Omental fat pad (tissue), 4 donors: ENCODE data around the gene EEPD1. TPM values are rescaled to one million over a fixed set of nuclear protein-coding genes. Genes with fewer than 3 reads are reported as not detected.
A peak's percentile ranks its signal among the peaks of the same experiment; 100 is the strongest.

Experiments
- ATAC-seq: fragments of 150-250 bp; one replicate; pipeline ENCODE4 v1.9.1; 2016; ENCODE audit warnings: mild to moderate bottlenecking, moderate library complexity; ENCODE audit not compliant: low FRiP score
- DNase-seq: peaks from one replicate; pipeline ENCODE4 v3.0.0-alpha.2; 2019; ENCODE audit warnings: low spot score
- CTCF ChIP-seq, 3 donors: fragments of 450-650 bp; IDR thresholded peaks; one replicate each; pipeline ENCODE4 v1.5.1; 2016 to 2017; ENCODE audit warnings: antibody characterized with exemption in 3 of 3, mild to moderate bottlenecking in 3 of 3, moderate library complexity in 2 of 3
- total RNA-seq, 4 donors: library from RNA; depleted of rRNA; stranded (reverse); fragments of >200 nt; gene quantifications; one replicate each; pipeline ENCODE4 v1.1.0, GENCODE V29; 2016

The EEPD1 gene
- total RNA-seq, 4 donors from 2014 or later, result 6.5 to 23.0 (median 20.1) TPM

GRCh38 chr7:36279200-36279925, 126.3 kb downstream of the EEPD1 start:
- no peak for ATAC-seq
- no peak for TF ChIP-seq CTCF (IDR thresholded peaks at IDR 0.05)
- peak; percentile 14 for DNase-seq

GRCh38 chr7:36279926-36280315, 126.9 kb downstream of the EEPD1 start:
- DNase-seq (no peak), ATAC-seq (no peak)
- TF ChIP-seq CTCF (IDR thresholded peaks at IDR 0.05), result no peak

GRCh38 chr7:36280840-36281812, 128.1 kb downstream of the EEPD1 start:
- ATAC-seq (peak; percentile 91), DNase-seq (peak; percentile 50)
- no peak for TF ChIP-seq CTCF (IDR thresholded peaks at IDR 0.05)

GRCh38 chr7:36281945-36282717, 129.1 kb downstream of the EEPD1 start:
- ATAC-seq (no peak), DNase-seq (no peak)
- TF ChIP-seq CTCF (IDR thresholded peaks at IDR 0.05), result no peak

GRCh38 chr7:36283181-36283580, 130.1 kb downstream of the EEPD1 start:
- no peak for DNase-seq
- no peak for TF ChIP-seq CTCF (IDR thresholded peaks at IDR 0.05)
- no peak for ATAC-seq

GRCh38 chr7:36283711-36284130, 130.7 kb downstream of the EEPD1 start:
- DNase-seq (no peak), ATAC-seq (no peak)
- TF ChIP-seq CTCF (IDR thresholded peaks at IDR 0.05), result no peak
